ENCODE measurements around the gene TMEM8B.
"Not testable (repeated sequence)": the region's sequence is repeated elsewhere in the genome, so short reads cannot be mapped to it uniquely, and the experiment has no call there.

Gene TMEM8B

DNA sequence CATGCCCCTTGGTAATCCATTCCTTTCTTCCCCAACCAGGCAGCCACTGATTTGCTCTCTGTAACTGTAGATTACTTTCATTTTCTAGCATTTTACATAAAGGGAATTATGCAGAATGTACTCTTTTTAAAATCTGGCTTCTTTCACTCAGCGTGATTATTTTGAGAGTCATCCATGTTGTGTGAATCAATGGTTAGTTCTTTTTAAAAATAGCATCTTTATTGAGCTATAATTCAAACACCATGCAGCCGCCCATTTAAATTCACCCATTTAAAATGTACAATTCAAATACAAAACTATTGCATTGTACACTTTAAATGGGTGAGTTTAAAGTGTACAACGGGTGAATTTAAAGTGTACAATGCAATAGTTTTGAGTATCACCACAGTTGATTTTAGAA is 43.5 kb downstream of the TMEM8B start:
- no peak overlapping the region for H3K27ac ChIP-seq
- TF ChIP-seq, protein P1, sequence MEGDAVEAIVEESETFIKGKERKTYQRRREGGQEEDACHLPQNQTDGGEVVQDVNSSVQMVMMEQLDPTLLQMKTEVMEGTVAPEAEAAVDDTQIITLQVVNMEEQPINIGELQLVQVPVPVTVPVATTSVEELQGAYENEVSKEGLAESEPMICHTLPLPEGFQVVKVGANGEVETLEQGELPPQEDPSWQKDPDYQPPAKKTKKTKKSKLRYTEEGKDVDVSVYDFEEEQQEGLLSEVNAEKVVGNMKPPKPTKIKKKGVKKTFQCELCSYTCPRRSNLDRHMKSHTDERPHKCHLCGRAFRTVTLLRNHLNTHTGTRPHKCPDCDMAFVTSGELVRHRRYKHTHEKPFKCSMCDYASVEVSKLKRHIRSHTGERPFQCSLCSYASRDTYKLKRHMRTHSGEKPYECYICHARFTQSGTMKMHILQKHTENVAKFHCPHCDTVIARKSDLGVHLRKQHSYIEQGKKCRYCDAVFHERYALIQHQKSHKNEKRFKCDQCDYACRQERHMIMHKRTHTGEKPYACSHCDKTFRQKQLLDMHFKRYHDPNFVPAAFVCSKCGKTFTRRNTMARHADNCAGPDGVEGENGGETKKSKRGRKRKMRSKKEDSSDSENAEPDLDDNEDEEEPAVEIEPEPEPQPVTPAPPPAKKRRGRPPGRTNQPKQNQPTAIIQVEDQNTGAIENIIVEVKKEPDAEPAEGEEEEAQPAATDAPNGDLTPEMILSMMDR (conservative IDR thresholded peaks at IDR 0.05) = no peak

DNA sequence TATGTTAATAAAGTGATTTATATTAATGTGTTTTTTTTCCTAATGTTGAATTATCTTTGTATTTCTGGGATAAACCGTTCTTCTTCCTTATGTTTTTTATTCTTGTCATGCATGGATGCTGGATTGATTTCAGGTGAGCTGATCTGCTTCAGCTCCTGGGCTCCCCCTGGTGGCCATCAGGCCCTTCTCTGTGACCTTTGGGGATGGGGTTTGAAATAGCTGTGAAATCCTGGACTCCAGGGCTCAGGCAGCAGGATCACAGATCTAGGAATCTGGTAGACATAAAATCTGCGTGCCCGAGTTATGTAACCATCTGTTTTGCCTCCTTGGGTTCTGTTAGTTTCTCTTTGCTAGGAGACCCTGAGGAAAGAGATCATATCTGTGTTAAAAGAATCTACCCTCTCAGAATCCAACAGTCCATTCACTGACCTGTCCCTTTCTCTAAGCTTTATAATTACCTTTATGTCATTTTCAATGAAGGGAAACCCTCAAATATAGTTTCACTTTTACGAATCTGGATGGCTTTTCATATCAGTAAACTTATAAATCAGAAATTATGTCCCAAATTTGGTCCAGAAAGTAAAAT is 53.3 kb downstream of the TMEM8B start:
- no peak overlapping the region for H3K27ac ChIP-seq
- TF ChIP-seq, protein P1 (conservative IDR thresholded peaks at IDR 0.05) = peak; percentile 100

GRCh38 chr9:35882996-35883395 is 54.0 kb downstream of the TMEM8B start:
- H3K27ac ChIP-seq = no peak overlapping the region
- TF ChIP-seq, protein P1 (conservative IDR thresholded peaks at IDR 0.05) = no peak

DNA sequence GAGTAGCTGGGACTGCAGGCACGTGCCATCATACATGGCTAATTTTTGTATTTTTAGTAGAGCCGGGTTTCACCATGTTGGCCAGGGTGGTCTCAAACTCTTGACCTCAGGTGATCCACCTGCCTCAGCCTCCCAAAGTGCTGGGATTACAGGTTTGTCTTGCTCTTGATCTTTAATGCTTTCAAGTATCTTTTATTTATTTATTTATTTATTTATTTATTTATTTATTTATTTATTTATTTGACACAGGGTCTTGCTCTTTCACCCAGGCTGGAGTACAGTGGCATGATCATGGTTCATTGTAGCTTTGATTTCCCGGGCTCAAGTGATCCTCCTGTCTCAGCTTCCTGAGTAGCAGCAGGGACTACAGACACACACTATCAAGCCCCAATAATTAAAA is 55.9 kb downstream of the TMEM8B start:
- H3K27ac ChIP-seq = not testable (repeated sequence)

DNA sequence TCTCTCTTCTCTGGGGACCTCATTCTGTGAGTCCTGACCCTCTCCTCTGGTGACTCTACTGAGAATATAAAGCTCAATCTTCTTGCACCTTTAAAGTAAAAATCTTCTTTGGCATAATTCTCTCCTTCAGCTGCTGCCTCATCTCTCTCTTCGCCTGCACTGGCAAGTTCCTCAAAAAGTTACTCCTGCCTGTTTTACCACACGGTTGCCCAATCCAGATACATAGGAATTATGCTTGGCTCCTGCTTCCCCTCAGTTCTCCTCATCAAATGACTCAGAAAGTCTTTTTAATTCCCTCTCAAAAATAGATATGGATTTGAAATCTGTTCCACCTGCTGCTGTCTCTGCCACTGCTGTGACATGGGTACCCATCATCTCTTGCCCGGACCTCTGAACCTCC is 62.6 kb downstream of the TMEM8B start:
- TF ChIP-seq, protein P1 (conservative IDR thresholded peaks at IDR 0.05) = no peak
- H3K27ac ChIP-seq = no peak overlapping the region

- no peak overlapping the region for H3K27ac ChIP-seq
- TF ChIP-seq, protein P1 (conservative IDR thresholded peaks at IDR 0.05) = no peak
Observed at GRCh38 chr9:35892051-35892450, 63.0 kb downstream of the TMEM8B start.

GRCh38 chr9:35896570-35896969 is 67.5 kb downstream of the TMEM8B start:
- TF ChIP-seq, protein P1 (conservative IDR thresholded peaks at IDR 0.05) = no peak
- peak overlapping the region; percentile 67 for H3K27ac ChIP-seq

DNA sequence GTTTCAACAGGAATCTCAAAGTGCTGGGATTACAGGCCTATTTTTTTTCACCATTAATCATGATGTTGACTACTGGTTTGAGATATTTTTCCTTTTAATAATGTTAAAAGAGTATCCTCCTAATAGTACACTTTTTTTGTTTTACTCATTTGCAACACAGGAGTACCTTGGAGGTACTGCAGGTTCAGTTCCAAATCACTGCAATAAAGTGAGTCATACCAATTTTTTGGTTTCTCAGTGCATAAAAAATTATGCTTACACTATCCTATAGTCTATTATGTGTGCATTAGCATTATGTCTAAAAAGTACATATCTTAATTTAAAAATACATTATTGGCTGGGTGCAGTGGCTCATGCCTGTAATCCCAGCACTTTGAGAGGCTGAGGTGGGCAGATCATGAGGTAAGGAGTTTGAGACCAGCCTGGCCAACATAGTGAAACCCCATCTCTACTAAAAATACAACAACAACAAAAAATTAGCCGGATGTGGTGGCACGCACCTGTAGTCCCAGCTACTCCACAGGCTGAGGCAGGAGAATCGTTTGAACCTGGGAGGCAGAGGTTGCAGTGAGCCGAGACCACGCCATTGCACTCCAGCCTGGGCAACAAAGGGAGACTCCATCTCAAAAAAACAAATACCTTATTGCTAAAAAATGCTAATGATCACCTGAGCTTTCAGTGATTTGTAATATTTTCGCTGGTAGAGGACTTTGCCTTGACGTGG is 68.5 kb downstream of the TMEM8B start:
- H3K27ac ChIP-seq = not testable (repeated sequence)
